Forelimb muscle (tissue), 1 donor: ENCODE results near the gene FRMD3. TPM values are rescaled to one million over a fixed set of nuclear protein-coding genes. Genes with fewer than 3 reads are reported as not detected.
"Not testable (repeated sequence)": the region's sequence is repeated elsewhere in the genome, so short reads cannot be mapped to it uniquely, and the experiment has no call there.

ENCODE experiments used
- DNase-seq: peaks from one replicate; pipeline ENCODE4 v3.0.0-alpha.2; 2013; ENCODE audit warnings: low read depth
- polyA plus RNA-seq: library from polyadenylated mRNA; unstranded; fragments of 120-200 nt; gene quantifications from one replicate; pipeline ENCODE4 v1.2.1, GENCODE V29; 2013; ENCODE audit not compliant: insufficient read length

The FRMD3 gene
- polyA plus RNA-seq, 1 donor, result 31.3 TPM

DNA sequence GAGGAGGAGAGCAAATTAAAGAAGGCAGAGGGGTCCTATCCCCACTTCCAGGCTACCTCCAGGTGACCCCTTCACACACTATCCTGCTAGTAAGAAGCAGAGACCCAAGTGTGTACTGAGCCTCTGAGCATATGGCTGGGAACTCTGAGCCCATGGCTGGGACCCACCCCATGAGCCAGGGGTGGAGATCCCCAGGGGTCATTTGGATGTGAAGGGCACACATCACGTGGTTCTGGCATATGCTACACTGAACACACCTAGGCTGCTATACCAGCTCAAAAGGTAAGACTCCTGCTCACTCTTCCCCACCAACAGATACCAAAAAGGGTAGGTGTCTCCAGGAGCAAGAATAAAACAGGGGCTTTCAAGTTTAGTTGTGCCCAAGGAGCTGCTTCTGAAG is 149.9 kb downstream of the FRMD3 start:
- no peak for DNase-seq

DNA sequence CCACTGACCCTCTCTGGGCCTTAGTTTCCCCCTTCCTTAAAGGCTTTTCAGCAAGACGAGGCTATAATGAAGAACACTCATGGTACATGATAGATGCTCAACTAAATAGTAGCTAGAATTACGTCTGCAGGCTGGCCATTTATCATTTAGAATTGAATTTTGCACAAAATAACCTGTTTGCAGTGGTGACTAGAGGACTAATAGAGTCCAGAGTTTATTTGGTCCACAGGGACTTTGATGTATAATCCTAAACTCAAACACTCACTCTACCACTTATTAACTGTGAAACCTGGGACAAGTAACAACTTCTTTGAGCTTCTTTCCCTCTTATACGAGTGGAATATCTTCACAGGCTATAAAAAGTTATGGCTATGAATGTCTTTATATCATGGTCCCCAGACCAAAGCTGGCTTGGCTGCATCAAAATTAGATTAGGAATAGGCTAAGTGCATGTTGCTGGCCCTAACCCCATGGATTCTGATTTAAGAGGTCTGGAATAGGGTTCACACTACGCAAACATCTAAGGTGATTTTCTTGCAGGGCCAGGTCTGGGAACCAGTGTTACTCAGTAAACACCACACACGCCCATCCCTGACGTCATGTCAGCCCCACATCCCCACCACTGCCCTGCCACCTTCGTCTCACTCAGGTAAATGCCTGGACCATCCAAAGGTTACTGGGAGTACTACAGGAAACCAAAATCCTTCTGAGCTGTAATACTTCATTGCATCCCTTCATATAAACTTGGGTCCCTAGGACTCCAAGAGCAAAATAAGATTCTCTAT is 150.6 kb downstream of the FRMD3 start:
- no peak for DNase-seq

DNA sequence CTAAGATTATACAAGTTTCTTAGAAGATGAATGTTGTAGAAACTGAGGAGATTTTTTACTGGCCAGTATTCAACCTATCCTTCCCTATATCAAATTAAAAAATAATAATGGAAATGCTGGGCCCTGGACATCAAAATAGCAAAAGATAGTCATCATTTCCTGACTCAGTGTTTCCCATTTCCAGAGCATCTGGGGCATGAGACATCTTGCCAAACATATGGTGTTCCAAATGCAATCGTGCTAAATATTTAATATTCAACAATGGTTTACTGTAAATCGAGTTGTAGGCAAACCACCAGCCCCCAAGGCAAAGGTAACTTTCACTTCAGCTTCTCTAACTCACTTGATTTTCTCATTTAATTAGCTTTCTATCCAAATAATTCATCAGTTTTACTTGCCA is 152.9 kb downstream of the FRMD3 start:
- DNase-seq, result no peak

DNA sequence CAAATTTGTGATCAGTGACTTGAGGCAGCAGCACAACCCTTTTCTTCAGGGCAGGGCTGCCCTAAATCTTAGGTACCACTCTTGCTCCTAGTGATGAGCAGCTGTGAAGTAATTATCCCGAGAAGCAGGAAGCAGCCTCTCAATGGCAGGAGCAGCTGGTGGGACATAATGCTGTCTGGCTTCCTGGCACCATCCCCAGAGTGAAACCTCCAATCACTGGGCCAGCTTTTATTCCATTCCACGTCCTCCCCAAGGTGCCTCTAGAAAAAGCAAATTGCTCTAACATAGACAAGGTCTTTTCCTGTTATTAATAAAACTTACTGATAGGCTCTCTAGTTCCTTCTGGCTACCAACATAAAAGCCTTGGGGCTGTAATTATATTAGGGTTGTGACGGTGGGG is 154.0 kb downstream of the FRMD3 start:
- DNase-seq, result no peak

DNA sequence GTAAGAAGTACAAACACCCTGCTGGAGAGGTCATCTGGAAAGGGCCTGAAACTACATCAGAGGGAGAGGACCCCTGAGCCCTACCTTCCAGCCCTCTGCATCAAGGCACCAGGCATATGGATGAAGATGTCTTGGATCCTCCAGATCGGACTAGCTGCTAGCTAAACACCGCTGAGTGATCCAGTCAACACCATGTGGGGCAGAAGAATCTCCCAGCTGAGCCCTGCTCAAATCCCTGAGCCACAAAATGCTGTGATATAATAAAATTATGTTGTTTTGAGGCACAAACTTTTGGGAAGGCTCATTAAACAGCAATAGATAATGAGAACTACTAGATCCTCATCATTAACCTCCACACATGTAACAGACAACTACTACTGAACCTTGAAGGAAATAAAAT is 155.2 kb downstream of the FRMD3 start:
- no peak for DNase-seq

DNA sequence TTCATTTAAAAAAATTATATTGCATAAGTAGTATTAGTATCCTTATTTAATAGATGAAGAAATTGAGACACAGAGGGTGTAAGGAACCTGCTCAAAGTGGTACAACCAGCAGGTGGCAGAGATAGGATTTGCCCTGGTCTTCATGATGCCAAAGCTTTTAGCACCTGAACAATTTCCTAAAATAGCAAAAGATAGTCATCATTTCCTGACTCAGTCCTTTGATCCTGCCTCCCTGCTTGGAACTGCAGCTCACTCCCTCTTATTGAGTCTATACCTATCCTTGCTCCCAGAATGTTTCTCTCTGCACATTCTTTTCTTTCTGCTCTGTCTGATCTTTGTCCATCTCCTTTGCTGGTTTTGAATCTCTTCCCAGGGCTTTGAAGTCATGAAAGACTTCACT is 155.8 kb downstream of the FRMD3 start:
- DNase-seq, result no peak

DNA sequence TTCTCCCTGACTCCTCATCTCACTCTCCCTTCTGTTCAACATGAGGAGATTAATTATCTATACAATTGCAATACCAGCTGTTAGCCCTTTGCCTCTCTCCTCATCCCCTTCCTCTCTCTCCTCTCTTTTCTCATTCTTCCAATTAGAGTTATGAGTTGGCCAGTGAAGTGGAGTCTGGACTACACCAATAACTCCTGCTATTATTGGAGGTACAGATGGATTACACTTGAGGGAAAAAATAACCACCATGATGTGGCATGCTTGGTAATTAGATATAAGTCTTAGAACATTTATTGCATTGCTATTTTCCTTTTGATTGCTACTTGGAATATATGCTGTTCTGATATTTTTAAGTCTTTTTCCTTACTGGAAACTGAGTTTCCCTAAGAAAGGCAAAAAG is 159.2 kb downstream of the FRMD3 start:
- DNase-seq, result no peak

DNA sequence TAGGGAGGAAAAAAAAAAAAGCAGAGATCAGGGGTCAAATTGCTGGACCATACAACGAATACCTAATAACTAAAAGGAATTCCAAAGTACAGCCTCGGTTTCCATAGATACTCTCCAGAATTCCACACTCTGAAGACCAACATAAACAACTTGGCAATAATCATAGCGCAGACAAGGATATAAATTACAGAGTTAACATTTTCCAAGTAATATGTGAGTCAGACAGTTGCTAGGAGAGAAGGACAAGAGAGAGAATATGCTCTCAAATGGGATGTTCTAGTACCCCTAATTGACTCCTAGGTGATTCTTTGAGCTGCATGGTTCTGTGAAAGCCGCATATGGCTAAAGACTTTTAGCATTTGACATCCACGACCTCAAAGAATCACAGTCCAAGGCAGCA is 165.2 kb downstream of the FRMD3 start:
- DNase-seq, result peak; percentile 44

DNA sequence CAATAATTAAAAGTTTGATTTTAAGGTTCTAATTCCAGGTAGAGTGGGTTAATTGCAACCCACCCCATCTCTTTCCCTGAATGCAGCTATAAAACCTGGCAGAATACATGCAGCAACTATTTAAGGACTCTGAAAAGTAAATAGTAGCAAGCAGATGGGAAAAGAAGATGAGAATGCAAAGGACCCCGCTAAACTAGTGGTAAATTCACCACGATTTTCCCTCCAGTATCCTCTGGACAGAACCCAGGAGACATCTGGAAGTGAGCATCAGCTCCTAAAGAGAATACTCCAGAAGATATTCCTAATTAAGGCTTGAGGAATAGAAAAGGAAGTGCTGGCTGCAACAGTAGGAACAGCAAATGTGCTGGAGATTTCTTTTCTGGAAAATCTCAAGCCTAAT is 170.9 kb downstream of the FRMD3 start:
- no peak for DNase-seq

DNA sequence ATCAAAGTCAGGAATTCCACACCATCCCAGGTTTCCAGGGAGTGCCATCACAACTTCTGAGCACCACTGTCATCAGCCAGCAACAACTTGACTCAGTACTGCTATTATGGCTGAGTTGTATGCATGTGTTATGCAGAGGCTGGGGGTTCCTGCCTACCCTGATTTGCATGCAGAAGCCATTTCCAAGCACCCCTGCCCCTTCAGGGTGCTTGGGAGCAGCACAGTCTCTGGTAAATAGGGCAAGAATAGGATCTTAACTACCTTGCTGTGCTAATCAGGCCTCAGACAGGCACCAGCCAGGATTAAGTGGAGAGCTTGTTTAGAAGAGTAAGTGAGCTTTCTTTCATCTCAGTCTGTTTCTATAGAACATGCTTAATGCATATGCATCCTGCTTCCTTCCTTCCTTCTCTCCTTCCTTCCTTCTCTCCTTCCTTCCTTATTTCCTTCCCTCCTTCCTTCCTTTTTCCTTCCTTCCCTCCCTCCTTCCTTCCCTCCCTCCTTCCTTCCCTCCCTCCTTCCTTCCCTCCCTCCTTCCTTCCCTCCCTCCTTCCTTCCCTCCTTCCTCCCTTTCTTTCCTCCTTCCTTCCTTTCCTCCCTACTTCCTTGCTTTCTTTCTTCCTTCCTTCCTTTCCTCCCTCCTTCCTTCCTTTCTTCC is 175.7 kb downstream of the FRMD3 start:
- DNase-seq, result no peak

DNA sequence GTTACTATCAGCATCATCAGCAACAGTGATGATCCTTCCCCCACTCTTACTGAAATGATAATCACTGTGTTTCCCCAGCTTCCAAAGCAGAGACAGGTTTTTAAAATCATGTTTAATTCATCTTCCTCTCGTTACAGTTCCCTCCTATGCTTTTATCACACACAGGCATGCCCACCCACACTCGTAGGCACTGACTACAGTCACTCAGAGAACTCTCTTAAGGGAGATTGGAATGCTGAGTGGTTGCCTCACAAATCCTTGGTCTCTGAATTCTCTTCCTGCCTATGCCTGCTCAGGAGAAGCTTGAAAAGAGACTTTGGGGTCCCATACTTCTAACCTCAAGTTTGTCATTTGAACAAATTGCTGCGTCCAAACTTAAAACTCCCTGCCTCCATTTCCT is 179.2 kb downstream of the FRMD3 start:
- no peak for DNase-seq

DNA sequence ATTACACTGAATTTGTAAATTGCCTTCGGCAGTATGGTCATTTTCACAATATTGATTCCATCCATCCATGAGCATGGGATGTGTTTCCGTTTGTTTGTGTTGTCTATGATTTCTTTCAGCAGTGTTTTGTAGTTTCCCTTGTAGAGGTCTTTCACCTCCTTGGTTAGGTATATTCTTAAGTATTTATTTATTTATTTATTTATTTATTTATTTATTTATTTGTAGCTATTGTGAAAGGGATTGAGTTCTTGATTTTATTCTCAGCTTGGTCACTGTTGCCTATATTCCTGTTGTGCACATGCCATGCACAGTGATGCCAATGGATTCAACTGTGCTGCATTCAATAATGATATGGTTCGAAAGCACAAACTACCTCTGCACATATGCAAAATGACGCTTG is 179.7 kb downstream of the FRMD3 start:
- DNase-seq, result not testable (repeated sequence)

DNA sequence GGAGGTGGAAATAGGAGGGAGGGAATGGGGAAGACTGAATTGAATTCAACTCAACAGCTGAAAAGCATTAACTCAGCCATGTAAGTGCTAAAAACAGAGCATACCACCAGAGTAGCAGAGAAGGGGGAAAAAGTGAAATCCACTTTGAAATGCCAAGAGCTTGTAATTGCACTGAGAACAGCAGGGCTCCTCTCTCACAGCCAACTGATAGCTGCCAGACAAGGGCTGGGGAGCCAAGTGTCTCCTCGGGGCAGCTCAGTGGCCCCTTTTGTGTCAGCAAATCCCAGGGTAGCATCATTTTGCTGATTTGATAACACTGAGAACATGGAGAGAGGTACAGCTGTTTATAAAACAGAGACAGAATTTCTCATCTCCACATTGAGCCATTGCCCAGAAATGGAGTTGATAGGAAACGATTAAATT is 182.5 kb downstream of the FRMD3 start:
- no peak for DNase-seq

DNA sequence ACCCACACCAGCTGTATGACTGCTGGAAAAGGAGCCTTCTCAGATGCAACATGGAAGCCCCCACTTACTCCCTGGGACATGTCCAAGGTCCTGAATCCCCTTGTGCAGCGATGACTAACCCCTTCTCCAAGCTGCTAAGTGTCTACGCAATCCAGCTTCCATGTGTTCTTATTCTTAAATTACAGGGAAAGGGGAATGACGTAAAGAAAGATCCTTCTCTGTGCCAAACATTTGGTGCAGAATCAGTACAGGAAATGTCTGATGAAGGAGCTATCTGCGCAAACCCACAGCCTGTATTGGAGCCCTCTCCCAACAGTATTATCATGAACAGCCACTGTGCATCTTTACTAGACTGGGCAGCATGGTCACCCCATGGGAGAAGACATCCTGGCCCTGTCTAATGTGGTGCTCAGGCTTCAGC is 183.2 kb downstream of the FRMD3 start:
- no peak for DNase-seq

DNA sequence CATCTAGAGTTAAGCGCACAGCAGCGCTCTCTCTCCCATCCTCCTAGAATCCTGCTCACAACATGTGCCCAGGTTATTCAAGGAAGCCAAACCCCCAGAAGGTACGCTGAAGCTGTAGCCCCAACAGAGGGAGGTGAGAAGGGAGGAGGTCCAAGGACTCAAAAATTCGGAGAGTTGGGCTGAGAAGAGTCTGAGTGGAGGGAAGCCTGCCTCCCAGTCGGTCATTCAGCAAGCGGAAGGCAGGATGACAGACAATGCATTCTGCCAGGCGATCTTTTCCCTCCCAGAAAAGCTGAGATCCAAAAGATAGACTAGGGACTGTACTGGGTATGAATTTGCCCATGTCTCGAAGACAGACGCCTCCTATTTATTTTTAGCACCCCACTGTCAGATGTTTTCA is 189.2 kb downstream of the FRMD3 start:
- no peak for DNase-seq

DNA sequence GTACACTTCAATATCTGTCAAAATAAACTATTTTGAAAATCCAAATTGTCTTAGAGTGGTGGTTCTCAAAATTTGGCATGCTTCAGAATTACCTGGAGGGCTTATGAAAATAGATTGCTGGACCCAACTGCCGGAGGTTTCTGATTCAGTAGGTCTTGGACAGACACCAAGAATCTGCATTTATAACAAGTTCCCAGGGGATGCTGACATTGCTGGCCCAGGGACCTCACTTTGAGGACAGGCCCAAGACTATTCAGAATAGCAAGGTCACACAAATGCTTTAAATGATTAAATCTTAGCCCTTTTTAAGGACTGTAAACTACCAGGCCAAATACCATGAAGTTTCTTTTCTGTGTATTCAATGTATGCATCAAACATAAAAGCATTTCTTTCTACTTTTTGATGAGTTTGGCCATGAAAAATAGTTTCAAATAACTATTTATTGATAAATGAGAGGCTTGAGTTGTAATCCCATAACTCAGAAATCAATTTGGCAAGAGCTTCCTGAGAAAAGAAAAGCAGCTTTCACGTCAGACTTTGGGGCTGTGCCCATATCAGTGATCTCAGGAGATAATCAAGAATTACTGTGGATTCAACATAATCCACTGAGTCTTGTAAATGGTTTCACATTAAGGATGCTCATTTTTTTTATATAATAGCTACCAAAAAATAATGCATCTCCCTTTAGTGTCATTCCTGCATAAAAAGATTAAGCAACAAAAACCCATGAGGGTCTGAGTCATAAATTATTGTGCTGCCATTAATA is 191.4 kb downstream of the FRMD3 start:
- no peak for DNase-seq

DNA sequence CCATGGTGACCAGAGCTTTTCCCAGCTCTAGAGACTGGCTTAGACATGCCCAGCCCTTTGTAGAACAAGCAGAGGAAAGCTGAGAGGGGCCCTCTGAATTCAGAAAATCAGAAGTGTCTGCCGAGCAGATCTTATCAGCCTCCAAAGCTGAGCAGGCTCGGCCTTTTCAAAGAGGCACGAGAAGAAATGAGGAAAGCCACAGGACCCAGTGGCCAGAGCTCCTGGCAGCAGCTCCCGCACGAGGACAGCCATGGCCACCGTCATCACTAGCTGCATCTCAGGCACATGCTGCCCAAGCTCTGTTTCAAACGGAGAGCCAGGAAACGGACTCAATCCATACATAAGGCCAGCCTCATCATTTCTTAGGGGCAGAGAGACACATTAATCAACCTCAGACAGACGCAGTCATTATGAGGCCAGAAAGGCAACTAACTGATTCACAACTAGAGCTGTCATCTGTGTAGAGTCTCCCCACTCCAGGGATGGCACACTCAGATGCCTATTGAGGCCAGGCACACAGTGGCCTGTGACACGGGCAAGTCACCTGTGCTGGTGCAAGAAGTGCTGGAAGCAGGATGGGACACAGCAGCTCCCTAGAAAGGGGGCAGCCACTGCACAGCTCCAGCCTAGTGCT is 194.7 kb downstream of the FRMD3 start:
- DNase-seq, result no peak

DNA sequence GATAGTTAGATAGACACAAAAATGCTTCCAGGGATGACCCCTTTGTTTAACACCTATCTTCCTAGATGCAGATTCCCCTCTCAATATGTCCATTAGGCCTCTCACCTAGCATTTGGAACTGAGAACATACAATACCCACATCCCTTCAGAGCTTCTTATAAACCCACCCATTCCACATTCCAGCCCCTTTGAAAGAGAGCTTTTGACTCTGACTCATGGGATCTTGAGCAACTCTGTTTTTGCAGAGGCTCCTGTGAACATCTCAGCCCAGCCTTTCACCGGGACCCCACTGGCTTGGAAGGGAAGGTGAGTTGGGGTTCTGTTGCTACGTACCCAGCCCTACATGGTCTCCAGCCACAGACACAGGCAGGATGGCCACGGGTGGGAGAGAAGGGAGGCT is 195.5 kb downstream of the FRMD3 start:
- no peak for DNase-seq

DNA sequence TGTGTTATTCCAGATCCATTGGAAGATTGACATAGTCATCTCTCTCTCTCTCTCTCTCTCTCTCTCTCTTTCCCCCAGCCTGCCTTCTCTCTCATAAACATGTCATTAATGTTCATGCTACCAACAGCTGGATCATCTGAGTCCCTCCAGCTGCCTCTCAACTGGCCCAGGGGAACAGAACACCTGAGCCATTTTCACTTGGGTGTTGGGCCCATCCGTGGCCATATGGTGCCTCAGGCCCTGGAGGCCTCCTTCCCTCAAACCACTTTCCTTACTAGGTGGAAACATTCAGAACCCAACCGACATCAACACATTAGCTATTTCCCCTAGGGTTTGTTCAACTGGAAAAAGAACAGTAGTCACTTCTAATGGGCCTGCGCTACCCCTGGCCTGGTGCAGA is 196.2 kb downstream of the FRMD3 start:
- DNase-seq, result no peak

DNA sequence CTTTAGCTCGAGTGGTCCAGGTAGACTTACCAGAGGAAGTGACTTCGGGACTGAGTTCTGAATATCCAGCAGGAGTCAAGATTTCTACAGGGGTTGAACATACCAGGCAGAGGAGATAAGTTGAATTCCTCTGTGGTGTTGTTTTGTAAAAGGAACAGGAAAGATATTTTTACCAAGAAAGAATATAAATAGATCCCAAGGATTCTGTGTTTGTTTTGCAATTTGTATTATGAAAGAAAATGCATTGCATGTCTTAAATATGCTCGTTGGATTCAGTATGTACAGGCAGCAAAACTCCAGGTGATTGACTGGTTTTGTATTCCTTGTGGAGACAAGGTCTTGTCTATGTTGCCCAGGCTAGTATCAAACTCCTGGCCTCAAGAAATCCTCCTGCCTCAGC is 197.8 kb downstream of the FRMD3 start:
- DNase-seq, result no peak

DNA sequence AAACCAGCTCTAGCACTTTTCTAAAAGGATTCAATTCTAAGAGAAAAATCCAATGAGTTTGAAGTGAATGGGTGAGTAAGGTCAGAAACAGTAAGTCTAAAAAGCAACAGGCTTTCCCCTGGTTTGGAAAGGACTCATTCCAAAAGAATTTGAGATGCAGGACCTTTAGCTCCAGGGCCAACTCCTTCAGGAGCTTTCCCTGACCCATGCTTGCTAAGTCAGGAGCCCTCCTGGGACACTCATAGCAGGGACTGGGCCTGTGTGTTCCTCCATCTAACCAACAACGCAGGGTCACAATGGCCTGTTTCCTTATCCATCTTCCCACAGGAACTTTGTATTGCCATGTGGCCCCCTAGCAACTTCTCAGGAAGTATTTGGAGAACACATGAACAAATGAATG is 198.8 kb downstream of the FRMD3 start:
- DNase-seq, result no peak

DNA sequence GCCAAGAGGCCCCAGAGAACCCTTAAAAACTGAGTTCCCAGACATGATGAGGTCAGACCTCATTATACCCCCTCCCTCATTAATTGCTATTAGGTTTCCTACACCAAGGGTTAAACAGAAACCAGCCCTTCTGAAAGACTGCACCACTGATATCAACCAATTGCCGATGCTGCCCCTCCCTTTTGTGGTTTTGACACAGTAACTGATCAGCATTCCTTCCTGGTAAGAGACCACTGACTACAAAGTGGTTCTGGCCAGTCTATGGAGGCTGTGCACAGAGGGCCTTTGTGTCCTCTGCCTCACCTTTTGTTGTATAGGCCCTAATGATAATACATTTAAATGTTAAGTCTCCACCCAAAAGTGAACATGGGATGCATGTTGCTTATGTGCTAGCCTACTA is 201.5 kb downstream of the FRMD3 start:
- no peak for DNase-seq
